GM12878 (cell line): ENCODE results near the gene TRAPPC3L. TPM values are rescaled to one million over a fixed set of nuclear protein-coding genes. Genes with fewer than 3 reads are reported as not detected.

ENCODE experiments used
- ASH2L ChIP-seq: fragments of 300-600, 200-600 bp; sonication (generic); IDR thresholded peaks from 2 replicates; pipeline ENCODE4 v1.6.1; 2017; ENCODE audit warnings: low read depth, mild to moderate bottlenecking, borderline replicate concordance
- BHLHE40 ChIP-seq, 2 experiments: fragments of 450-650 bp in 1 of 2; IDR thresholded peaks; 2 replicates each; pipeline ENCODE4 v1.6.1; 2011 to 2017; ENCODE audit warnings: low read depth in 2 of 2, borderline replicate concordance in 1 of 2, improper control_type of control experiment in 1 of 2, low read length in 1 of 2, mild to moderate bottlenecking in 1 of 2
- BMI1 ChIP-seq: fragments of 450-650 bp; IDR thresholded peaks from 2 replicates; pipeline ENCODE4 v1.6.1; 2016; ENCODE audit warnings: mild to moderate bottlenecking, moderate library complexity, borderline replicate concordance
- CREB1 ChIP-seq: IDR thresholded peaks from 2 replicates; pipeline ENCODE4 v1.6.1; 2012; ENCODE audit warnings: low read depth, mild to moderate bottlenecking, inconsistent platforms
- DPF2 ChIP-seq: fragments of 450-650 bp; IDR thresholded peaks from 2 replicates; pipeline ENCODE4 v1.6.1; 2017; ENCODE audit warnings: mild to moderate bottlenecking
- GATAD2B ChIP-seq: fragments of 450-650 bp; conservative IDR thresholded peaks from 2 replicates; pipeline ENCODE4 v1.6.1; 2017; ENCODE audit warnings: low read depth, mild to moderate bottlenecking, moderate library complexity
- HDAC6 ChIP-seq: fragments of 200-600 bp; sonication (generic); IDR thresholded peaks from one replicate; pipeline ENCODE4 v1.8.0; 2017; ENCODE audit warnings: antibody characterized with exemption; ENCODE audit not compliant: unreplicated experiment
- IKZF1 ChIP-seq: fragments of 450-650 bp; conservative IDR thresholded peaks from 2 replicates; pipeline ENCODE4 v1.6.1; 2017; ENCODE audit warnings: antibody characterized with exemption, mild to moderate bottlenecking
- MXI1 ChIP-seq: fragments of 150-350 bp; IDR thresholded peaks from 2 replicates; pipeline ENCODE4 v1.6.1; 2011; ENCODE audit warnings: low read depth, mild to moderate bottlenecking, inconsistent platforms, low read length, improper control_type of control experiment
- NBN ChIP-seq: fragments of 450-650 bp; IDR thresholded peaks from 2 replicates; pipeline ENCODE4 v1.6.1; 2016
- POLR2A ChIP-seq: IDR thresholded peaks from 2 replicates; pipeline ENCODE4 v1.6.1; 2011; ENCODE audit warnings: low read depth, mild to moderate bottlenecking, low read length
- SUZ12 ChIP-seq: fragments of 200-600 bp; sonication (generic); IDR thresholded peaks from one replicate; pipeline ENCODE4 v1.6.1; 2018; ENCODE audit warnings: antibody characterized with exemption, mild to moderate bottlenecking; ENCODE audit not compliant: unreplicated experiment
- ZNF24 ChIP-seq: fragments of 450-650 bp; IDR thresholded peaks from 2 replicates; pipeline ENCODE4 v1.6.1; 2017; ENCODE audit warnings: antibody characterized with exemption, mild to moderate bottlenecking
- polyA plus RNA-seq, 11 experiments: library from polyadenylated mRNA; depleted of rRNA in 4 of 11; unstranded in 6 of 11; stranded (reverse) in 5 of 11; fragments of >200 nt; fragmentation: Nextera tagmentation in 4 of 11; fragmentation: Illumina TruSeq in 1 of 11; extraction: Ambion mirVana in 4 of 11; extraction: Trizol in 1 of 11; gene quantifications; 1 replicate in 1 of 11; 2 replicates in 10 of 11; pipeline versions ENCODE4 v1.2.1 to v1.2.3, GENCODE V29; 2011 to 2016; ENCODE audit warnings: inconsistent platforms in 2 of 11, missing spikeins in 2 of 11, low read depth in 1 of 11
- total RNA-seq, 4 experiments: library from RNA; depleted of rRNA in 3 of 4; stranded (reverse); fragments of >200 nt in 3 of 4; fragmentation: Illumina TruSeq in 1 of 4; extraction: Trizol in 1 of 4; gene quantifications; 2 replicates each; pipeline versions ENCODE4 v1.2.1 to v1.2.3, GENCODE V29; 2013 to 2021
- TF ChIP-seq, protein P1 (sequence below): IDR thresholded peaks from 2 replicates; pipeline ENCODE4 v1.6.1; 2012; ENCODE audit warnings: low read depth, low read length, improper control_type of control experiment

TRAPPC3L gene
- total and polyA plus RNA-seq, 10 of the 15 experiments (the other 5 are each of a cell fraction or from before 2014, with no cell fraction given): not detected

DNA sequence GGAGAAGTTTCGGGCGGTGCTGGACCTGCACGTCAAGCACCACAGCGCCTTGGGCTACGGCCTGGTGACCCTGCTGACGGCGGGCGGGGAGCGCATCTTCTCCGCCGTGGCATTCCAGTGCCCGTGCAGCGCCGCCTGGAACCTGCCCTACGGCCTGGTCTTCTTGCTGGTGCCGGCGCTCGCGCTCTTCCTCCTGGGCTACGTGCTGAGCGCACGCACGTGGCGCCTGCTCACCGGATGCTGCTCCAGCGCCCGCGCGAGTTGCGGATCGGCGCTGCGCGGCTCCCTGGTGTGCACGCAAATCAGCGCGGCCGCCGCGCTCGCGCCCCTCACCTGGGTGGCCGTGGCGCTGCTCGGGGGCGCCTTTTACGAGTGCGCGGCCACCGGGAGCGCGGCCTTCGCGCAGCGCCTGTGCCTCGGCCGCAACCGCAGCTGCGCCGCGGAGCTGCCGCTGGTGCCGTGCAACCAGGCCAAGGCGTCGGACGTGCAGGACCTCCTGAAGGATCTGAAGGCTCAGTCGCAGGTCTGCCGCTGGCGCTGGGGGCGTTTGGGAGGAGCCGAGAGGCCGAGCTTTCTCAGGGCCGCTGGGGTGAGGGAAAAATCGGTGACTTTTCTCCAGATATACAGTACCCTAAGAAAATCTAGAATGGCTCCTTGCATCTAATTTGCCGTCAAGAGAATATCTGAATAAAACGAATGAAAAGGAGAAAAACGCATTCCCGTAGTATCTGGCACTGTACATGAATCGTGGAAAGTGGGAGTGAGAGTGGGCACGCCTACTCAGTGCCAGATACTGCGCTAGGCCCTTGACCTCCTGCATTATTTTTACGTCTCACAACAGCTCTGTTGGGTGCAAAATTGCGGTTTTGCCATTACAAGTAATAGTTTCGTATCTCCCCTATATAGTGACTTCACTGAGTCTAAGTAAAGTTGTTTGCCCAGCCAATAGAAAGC is 83.3 kb downstream of the TRAPPC3L start (continued):
- TF ChIP-seq NBN (0 out of 2 replicates have a peak, but pooled peaks have one; percentile 13), MXI1 (peak; percentile 65; the same call in 1 of the 2 replicates), GATAD2B (peak; percentile 91), HDAC6 (peak; percentile 99), BMI1 (peak; percentile 92), ZNF24 (0 out of 2 replicates have a peak, but pooled peaks have one; percentile 27), BHLHE40 (IDR thresholded peaks at IDR 0.05; ENCODE audit: borderline replicate concordance in 1 of 2, low read depth in 2 of 2, low read length in 1 of 2) (peak; percentile 73 to 92), ASH2L (0 out of 2 replicates have a peak, but pooled peaks have one; percentile 44), IKZF1 (peak; percentile 85), SUZ12 (no peak), CREB1 (0 out of 2 replicates have a peak, but pooled peaks have one; percentile 18), DPF2 (peak; percentile 69; the same call in 1 of the 2 replicates), POLR2A (peak; percentile 66)
- TF ChIP-seq, protein P1, sequence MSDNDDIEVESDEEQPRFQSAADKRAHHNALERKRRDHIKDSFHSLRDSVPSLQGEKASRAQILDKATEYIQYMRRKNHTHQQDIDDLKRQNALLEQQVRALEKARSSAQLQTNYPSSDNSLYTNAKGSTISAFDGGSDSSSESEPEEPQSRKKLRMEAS: peak; percentile 96
